Stimulated activated CD4-positive, alpha-beta T cell treated with anti-CD3 and anti-CD28 coated beads, Interleukin-15, amount 100 ng/mL, for 48 hours (primary cell): ENCODE results near the gene FZR1.
"Not testable (repeated sequence)": the region's sequence is repeated elsewhere in the genome, so short reads cannot be mapped to it uniquely, and the experiment has no call there.

ENCODE experiments used
- DNase-seq, 2 donors: peaks; one replicate each; pipeline ENCODE4 v3.0.0-alpha.2; 2020; ENCODE audit warnings: low read depth in 2 of 2

FZR1 gene

DNA sequence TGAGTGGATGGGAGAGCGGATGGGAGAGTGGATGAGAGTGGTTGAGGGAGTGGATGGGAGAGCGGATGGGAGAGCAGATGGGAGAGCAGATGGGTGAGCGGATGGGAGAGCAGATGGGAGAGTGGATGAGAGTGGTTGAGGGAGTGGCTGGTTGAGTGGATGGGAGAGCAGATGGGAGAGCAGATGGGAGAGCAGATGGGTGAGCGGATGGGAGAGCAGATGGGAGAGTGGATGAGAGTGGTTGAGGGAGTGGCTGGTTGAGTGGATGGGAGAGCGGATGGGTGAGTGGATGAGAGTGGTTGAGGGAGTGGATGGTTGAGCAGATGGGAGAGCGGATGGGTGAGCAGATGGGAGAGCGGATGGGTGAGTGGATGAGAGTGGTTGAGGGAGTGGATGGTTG is 23.2 kb downstream of the FZR1 start:
- not testable (repeated sequence) for DNase-seq

DNA sequence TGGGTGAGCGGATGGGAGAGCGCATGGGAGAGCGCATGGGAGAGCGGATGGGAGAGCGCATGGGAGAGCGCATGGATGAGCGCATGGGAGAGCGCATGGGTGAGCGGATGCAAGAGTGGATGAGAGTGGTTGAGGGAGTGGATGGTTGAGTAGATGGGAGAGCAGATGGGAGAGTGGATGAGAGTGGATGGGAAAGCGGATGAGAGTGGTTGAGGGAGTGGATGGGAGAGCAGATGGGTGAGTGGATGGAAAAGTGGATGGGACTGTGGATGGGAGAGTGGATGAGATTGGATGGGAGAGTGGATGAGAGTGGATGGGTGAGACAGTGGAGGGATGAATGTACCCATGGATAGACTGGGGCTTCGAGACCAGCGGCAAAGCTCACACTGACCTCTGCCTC is 24.3 kb downstream of the FZR1 start:
- no peak for DNase-seq

DNA sequence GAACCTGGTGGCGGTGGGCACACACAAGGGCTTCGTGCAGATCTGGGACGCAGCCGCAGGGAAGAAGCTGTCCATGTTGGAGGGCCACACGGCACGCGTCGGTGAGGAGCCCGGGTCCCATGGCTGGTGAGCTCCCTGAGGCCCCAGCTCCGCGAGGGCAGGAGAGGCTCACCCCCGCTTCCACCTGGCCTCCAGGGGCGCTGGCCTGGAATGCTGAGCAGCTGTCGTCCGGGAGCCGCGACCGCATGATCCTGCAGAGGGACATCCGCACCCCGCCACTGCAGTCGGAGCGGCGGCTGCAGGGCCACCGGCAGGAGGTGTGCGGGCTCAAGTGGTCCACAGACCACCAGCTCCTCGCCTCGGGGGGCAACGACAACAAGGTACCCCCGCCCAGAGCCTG is 25.6 kb downstream of the FZR1 start:
- DNase-seq, result no peak

DNA sequence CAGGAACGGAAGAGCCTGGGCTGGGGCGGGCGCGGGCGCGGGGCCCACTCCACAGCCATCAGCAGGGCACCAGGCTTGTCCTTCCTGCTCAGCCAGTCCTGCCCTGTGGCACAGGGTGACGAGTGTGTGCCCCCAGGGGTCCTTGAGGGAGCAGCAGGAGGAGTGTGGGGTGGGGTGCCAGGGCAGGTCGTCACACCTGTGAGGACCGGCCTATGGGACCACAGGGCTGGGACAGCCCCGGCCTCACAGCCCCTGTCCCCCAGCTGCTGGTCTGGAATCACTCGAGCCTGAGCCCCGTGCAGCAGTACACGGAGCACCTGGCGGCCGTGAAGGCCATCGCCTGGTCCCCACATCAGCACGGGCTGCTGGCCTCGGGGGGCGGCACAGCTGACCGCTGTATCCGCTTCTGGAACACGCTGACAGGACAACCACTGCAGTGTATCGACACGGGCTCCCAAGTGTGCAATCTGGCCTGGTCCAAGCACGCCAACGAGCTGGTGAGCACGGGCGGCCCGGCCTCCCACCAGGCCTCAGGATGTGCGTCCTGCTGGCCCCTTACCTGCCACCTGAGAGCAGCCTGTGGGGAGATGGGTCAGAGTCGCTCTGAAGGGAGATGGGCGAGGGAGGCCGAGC is 26.2 kb downstream of the FZR1 start:
- DNase-seq, result no peak

DNA sequence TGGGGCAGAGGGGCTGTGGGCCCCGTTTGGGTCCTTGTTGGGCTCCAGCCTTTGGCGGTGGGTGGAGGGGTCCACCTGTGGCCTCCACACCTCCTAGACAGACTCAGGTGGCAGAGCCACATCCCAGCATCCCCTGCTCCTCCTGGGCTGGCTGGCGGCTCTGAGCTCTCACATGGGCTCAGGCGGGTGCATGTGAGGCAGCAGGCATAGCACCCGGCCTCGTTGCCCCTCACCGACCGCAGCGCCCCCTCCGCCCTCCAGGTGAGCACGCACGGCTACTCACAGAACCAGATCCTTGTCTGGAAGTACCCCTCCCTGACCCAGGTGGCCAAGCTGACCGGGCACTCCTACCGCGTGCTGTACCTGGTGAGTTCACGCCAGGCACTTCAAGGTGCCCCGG is 26.9 kb downstream of the FZR1 start:
- no peak for DNase-seq

DNA sequence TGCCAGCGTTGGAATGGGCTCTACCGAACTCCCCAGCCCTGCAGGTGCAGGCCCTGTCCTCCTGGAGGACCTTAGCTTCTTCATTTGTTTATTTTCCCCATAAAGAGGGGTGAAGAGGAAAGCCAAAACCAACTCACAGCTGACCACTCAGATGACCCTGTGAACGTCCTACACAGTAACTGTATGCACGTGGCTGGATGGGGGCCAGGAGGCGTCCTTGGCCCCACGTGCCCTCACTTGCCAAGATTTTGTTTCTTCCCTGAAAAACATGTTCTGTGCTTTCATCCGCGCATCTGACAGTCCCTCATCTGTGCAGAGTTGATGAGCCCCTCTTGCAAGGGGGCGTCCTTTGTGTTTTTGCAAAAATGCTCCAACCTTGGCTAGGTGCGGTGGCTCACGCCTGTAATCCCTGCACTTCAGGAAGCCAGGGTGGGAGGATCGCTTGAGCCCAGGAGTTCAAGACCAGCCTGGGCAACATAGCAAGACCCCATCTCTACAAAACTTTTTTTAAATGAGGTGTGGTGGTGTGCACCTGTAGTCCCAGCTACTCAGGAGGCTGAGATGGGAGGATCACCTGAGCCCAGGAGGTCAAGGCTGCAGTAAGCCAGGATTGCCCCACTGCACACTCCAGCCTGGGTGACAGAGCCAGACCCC is 27.6 kb downstream of the FZR1 start:
- no peak for DNase-seq

DNA sequence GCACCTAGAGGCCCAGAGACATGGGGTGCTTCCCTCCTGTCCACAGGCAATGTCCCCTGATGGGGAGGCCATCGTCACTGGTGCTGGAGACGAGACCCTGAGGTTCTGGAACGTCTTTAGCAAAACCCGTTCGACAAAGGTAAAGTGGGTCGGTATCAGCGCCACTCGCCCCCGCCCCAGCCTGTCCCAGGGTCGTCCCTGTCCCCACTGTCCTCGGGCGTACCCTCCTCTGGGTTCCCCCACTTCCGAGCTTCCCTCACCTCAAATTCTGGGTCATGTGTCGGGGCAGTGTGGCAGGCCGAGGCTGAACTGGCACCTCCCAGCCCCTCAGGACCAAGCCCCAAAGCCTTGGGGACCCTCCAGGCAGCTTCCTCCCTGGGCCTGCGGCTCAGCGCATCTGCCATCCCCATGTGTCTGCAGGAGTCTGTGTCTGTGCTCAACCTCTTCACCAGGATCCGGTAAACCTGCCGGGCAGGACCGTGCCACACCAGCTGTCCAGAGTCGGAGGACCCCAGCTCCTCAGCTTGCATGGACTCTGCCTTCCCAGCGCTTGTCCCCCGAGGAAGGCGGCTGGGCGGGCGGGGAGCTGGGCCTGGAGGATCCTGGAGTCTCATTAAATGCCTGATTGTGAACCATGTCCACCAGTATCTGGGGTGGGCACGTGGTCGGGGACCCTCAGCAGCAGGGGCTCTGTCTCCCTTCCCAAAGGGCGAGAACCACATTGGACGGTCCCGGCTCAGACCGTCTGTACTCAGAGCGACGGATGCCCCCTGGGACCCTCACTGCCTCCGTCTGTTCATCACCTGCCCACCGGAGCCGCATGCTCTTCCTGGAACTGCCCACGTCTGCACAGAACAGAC is 28.5 kb downstream of the FZR1 start:
- no peak for DNase-seq

DNA sequence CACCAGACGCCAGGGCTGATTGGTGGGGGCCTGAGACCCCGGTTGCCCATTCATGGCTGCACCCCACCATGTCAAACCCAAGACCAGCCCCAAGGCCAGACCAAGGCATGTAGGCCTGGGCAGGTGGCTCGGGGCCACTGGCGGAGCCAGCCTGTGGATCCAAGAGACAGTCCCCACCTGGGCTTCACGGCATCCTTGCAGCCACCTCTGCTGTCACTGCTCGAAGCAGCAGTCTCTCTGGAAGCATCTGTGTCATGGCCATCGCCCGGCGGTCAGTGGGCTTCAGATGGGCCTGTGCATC is 29.1 kb downstream of the FZR1 start:
- no peak for DNase-seq

DNA sequence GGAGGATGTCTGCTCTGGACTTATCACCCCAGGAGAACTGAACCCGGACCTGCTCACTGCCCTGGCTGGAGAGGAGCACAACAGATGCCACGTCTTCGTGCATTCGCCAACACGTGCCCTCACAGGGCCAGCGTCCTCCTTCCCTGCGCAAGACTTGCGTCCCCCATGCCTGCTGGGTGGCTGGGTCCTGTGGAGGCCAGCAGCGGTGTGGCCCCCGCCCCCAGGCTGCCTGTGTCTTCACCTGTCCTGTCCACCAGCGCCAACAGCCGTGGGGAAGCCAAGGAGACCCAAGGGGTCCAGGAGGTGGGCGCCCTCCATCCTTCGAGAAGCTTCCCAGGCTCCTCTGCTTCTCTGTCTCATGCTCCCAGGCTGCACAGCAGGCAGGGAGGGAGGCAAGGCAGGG is 29.5 kb downstream of the FZR1 start:
- DNase-seq, result no peak

DNA sequence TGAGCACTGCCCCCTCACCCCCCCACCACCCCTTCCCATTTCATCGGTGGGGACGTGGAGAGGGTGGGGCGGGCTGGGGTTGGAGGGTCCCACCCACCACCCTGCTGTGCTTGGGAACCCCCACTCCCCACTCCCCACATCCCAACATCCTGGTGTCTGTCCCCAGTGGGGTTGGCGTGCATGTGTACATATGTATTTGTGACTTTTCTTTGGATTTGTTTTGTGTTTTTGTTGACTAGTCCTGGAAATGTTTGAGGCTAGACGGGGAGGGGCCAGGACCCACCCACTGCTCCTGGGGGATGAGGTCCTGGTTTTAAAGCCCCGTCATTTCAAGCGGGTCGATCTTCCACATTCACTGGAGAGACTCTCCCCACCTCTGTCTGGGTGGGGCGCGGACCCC is 29.9 kb downstream of the FZR1 start:
- no peak for DNase-seq

DNA sequence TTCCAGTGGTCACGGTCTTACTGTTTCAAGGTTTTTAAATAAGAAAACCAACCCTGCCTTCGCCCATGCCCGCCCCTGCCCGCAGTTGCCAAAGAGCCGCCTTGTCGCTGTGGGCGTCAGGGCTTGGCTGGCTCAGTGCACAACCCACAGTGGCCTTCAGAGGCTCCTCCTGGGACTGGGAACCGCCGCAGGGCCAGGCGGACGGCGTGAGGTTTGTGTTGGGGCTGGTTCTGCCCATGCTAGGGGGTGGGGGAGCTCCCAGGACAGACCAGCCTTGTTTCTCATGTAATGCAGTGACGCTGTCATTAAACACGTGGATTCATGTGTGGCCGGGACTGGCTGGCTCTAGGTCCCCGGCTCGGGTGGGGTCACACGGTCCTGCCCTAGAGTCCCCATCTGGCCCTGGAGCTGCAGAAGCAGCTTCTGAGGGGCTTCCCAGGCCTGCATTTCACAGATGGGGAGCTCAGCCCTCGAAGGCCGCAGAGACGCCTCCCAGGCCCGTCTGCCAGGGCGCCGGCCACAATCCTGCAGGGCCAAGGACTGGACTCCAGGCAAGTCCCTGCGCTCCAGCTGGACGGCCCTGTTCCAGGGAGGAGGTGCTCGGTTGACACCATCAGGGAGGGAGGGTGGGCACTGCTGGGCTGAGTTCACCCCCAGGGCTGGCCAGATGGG is 30.5 kb downstream of the FZR1 start:
- no peak for DNase-seq

DNA sequence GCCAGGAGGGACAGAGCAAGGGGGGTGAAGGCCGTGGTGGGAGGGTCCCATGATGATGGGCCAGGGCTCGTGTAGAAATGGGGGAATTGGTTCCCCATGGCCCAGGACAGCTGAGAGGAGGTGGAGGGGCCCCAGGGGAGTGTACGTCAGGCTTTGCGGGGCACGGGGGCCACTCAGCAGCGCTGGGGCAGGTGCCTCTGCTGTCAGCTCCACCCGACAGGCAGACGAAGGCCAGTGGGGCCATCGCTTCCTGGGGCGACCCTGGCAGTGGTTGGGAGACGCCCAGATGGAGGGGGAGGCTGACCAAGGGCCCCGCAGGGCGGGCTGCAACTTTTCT is 31.0 kb downstream of the FZR1 start:
- DNase-seq, result no peak

DNA sequence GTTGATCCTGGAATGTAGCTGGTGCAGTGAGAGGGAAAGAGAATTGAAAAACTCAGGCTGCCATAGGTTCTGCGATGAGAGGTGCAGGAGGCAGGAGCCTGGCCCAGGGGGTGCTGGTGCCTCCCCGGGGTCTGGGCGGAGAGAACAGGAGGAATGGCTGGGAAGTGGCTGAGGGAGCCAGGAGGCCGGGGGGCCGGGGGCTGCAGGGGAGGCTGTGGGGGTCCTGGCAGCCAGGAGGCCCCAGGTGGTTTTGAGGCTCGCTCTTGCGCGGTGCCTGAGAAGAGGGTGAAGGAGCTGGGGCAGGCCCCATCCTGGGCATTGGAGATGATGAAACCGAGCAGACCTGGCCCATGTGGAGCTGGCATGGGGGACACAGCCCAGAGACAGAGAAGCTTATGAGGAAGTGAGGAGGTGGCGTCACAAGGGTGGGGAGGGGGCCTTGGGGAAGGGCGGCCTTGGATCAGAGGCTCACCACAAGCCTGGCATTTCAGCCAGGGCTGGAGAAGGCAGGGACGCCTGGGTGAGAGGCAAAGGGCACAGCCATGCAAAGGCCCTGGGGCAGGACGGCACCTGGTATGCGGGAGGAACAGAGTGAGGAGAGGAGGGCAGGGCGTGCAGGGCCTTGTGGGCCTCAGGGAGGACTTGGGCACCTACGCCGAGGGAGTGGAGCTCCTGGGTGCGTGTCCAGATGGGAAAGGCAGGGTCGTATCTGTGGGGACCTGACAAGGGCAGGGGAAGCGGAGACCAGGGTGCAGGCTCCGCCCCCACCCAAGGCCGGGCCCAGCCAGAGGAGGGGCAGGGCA is 31.5 kb downstream of the FZR1 start:
- DNase-seq, result no peak

DNA sequence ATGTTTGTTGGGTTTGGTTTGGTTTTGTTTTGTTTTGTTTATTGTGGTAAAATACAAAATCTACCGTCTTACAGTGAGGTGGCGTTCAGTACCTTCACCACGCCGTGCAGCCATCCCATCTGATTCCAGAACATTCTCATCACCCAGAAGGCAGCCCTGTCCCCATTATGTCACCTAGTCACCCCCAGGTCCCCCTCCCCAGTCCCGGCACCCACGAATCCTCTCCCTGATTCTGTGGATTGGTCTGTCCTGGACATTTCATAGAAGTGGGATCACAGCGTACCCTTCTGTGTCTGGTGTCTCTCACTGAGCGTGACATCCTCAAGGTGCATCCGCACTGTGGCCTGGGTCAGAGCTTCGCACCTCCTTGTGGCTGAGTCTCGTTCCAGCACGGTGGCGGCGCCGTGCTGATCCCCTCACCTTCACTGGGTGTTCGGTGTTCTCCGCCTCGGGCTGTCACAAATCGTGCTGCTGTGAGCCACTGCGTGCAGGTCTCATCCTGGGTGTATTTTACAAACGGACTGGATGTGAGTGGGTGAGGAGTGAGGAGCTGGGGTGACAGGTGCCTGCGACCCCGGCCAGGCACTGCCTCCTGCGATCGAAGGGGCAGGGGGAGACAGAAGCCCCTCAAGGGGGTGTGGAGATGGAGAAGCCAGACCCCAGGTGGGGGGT is 32.3 kb downstream of the FZR1 start:
- DNase-seq, result no peak

DNA sequence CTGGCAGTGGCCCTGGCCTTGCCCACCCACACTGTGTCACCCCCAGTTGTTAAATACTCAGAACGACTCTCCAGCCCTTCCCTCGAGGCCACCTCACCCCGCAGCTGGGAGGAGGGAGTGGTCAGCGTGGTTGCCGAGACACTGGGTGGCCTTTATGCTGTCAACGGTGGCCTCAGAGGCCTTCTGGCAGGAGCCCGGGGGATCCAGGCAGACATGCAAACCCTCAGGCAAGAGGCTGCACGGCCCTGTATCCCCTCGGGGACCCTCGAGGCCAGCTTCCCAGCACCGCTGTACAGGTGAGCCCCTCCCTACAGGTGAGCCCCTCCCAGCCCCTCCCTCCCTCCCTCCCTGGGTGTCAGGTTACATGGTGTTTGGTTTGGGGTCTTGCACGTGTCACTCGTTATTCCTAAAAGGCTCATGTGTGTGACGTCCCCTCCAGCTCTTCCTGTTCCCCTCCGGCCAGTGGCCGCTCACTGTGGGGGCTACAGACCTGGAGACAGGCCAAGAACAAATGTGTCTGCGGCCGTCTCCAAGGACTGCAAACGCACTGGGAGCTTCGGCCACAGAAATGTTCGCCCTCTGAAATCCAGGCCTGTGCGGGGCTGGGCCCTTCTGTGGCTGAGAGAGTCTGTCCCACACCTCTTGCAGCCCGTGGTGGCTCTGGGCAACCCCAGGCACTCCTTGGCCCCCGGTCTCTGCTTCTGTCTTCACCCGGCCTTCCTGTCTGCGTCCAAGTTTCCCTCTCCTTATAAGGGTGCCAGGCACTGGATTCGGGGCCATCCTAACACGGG is 33.0 kb downstream of the FZR1 start, which contains the start of gene TEKTIP1:
TSS of gene TEKTIP1 (plus strand) at position 210 of the 791 bp plus-strand sequence. CDS start at position 214, 4 bp downstream.
- DNase-seq, result no peak

DNA sequence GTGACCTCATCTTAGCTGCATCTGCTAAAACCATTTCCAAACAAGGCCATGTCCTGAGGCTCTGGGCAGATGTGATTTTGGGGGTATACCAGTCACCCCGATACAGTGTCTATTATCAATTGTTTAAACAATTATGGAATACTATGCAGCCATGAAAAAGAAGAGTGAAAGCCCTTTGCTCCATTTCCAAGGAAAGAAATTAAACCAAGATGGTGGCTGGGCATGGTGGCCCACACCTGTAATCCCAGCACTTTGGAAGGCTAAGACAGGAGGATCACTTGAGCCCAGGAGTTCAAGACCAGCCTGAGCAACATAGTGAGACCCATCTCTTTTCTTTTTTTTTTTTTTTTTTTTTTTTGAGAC is 33.6 kb downstream of the FZR1 start:
- DNase-seq, result no peak

DNA sequence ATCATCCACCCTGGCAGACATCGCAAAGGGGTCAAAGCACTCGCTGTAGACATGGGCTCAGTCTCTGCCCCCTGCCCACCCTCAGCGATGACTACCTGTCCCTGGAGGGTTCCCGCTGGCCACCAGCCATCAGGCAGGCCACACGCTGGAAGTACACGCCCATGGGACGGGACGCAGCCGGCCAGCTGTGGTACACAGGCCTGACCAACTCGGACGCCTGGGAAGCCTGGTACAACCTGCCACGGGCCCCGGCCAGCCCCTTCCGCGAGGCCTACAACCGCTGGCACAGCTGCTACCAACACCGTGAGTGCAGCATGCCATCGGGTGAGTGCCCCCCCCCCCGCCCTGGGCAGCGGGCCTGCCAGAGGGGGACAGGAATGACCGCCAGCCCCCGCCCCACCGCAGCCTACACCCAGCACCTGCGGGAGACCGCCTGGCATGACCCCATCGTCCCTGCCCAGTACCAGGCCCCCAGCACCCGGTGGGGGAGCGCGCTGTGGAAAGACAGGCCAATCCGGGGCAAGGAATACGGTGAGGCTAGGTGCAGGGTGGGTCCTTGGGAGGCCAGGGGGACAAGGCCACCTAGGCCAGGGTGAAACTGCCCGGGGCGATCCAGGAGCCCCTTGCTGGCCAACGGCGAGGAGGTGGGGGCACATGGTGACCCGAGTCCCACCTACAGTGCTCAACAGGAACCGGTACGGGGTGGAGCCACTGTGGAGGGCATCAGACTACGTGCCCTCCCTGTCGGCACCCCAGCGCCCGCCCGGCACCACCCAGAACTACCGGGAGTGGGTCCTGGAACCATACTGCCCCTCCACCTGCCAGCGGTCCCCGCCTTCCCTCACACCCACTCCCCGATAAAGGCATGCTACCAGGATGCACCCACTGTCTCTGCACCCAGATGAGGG is 37.3 kb downstream of the FZR1 start:
- DNase-seq, result no peak

DNA sequence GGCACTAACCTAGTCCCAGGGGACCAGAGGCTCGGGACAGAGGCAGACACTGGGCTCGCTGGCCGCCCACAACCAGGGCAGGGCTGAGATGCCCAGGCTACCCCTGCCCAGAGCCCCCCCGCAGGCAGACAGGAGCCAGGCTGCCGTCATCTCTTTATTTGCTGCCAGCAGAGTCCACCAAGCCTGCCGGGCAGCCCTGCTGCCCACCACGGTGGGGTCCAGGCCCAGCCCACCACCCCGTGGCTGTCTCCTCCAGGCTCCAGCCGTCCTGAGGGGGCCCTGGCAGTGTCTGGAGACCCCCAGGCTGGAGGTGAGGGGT is 37.9 kb downstream of the FZR1 start:
- DNase-seq, result no peak
